Keratinocyte (primary cell): ENCODE measurements around the gene ATF6. TPM values are rescaled to one million over a fixed set of nuclear protein-coding genes. Genes with fewer than 3 reads are reported as not detected.

Source experiments
- DNase-seq: peaks from one replicate; pipeline ENCODE4 v3.0.0-alpha.2; 2011; ENCODE audit warnings: low read depth, missing footprints, low spot score
- FAIRE-seq: peaks from 2 replicates; lab custom pipeline; 2011; peaks lifted over from hg19 to GRCh38; lab: Jason Lieb, UNC
- H2AFZ ChIP-seq: 2 replicates; pipeline ENCODE4 v1.6.0; 2012; ENCODE audit warnings: low read length, control low read depth, inconsistent platforms; ENCODE audit not compliant: control insufficient read depth
- H3K27ac ChIP-seq: 2 replicates; pipeline ENCODE4 v1.5.1; 2011; ENCODE audit warnings: low read length; ENCODE audit not compliant: control insufficient read depth, insufficient read depth
- H3K27me3 ChIP-seq: 3 replicates; pipeline ENCODE4 v1.6.0; 2011; ENCODE audit warnings: low read length; ENCODE audit not compliant: control insufficient read depth, insufficient read depth; ENCODE audit errors: extremely low read depth
- H3K36me3 ChIP-seq, 2 experiments: 2 replicates in 1 of 2; 3 replicates in 1 of 2; pipeline ENCODE4 v1.5.1; 2011; ENCODE audit warnings: low read length in 2 of 2, mild to moderate bottlenecking in 1 of 2; ENCODE audit not compliant: control insufficient read depth in 2 of 2, insufficient read depth in 2 of 2; ENCODE audit errors: extremely low read depth in 1 of 2
- H3K4me1 ChIP-seq: 3 replicates; pipeline ENCODE4 v1.5.1; 2011; ENCODE audit warnings: low read length; ENCODE audit not compliant: control insufficient read depth, insufficient read depth; ENCODE audit errors: extremely low read depth
- H3K4me2 ChIP-seq: 3 replicates; pipeline ENCODE4 v1.6.0; 2011; ENCODE audit warnings: low read depth, low read length; ENCODE audit not compliant: control insufficient read depth, insufficient read depth; ENCODE audit errors: extremely low read depth
- H3K4me3 ChIP-seq, 3 experiments: fragments of 200-600 bp in 1 of 3; sonication (generic) in 1 of 3; 2 replicates in 2 of 3; 3 replicates in 1 of 3; pipeline ENCODE4 v1.5.1; 2011 to 2016; ENCODE audit warnings: low read length in 3 of 3, mild to moderate bottlenecking in 3 of 3, control low read depth in 2 of 3, inconsistent platforms in 1 of 3, low read depth in 1 of 3, mixed read lengths in 1 of 3, mixed run types in 1 of 3, moderate library complexity in 1 of 3; ENCODE audit not compliant: control insufficient read depth in 2 of 3, insufficient read depth in 2 of 3; ENCODE audit errors: extremely low read depth in 1 of 3
- H3K79me2 ChIP-seq: 2 replicates; pipeline ENCODE4 v1.6.0; 2012; ENCODE audit warnings: low read length; ENCODE audit not compliant: control insufficient read depth, insufficient read depth
- H3K9ac ChIP-seq: 3 replicates; pipeline ENCODE4 v1.6.0; 2011; ENCODE audit warnings: low read length; ENCODE audit not compliant: control insufficient read depth, insufficient read depth; ENCODE audit errors: extremely low read depth
- H3K9me1 ChIP-seq: 3 replicates; pipeline ENCODE4 v1.6.0; 2011; ENCODE audit warnings: low read length; ENCODE audit not compliant: control insufficient read depth, insufficient read depth; ENCODE audit errors: extremely low read depth
- H3K9me3 ChIP-seq: 2 replicates; pipeline ENCODE4 v1.5.1; 2012; ENCODE audit warnings: low read depth, low read length; ENCODE audit not compliant: control insufficient read depth
- H4K20me1 ChIP-seq: 3 replicates; pipeline ENCODE4 v1.6.0; 2011; ENCODE audit warnings: low read length; ENCODE audit not compliant: control insufficient read depth, insufficient read depth; ENCODE audit errors: extremely low read depth
- CTCF ChIP-seq, 3 experiments: IDR thresholded peaks in 1 of 3; conservative IDR thresholded peaks in 1 of 3; optimal IDR thresholded peaks in 1 of 3; 2 replicates in 2 of 3; 3 replicates in 1 of 3; pipeline versions ENCODE3 to v1.5.1; 2011; ENCODE audit warnings: low read length in 3 of 3, mild to moderate bottlenecking in 3 of 3, moderate library complexity in 2 of 3, control low read depth in 1 of 3, inconsistent platforms in 1 of 3; ENCODE audit not compliant: insufficient read depth in 2 of 3; ENCODE audit errors: extremely low read depth in 1 of 3
- EZH2 ChIP-seq: IDR thresholded peaks from one replicate; pipeline ENCODE4 v1.6.1; 2012; ENCODE audit warnings: inconsistent platforms, mild to moderate bottlenecking, low read length, moderate library complexity
- dilution Hi-C: fragments of 300-500 bp; cut with MboI; formaldehyde crosslinking; loops from one replicate; pipeline ENCODE4 v1.7.0; 2020; ENCODE audit warnings: low sequenced_read_pairs; ENCODE audit not compliant: extremely low pct_ligation_motif_present
- polyA plus RNA-seq, 5 experiments: library from polyadenylated mRNA; depleted of rRNA in 3 of 5; stranded (reverse) in 3 of 5; stranded (forward) in 1 of 5; unstranded in 1 of 5; fragments of >200 nt; gene quantifications; 1 replicate in 1 of 5; 2 replicates in 3 of 5; 3 replicates in 1 of 5; pipeline versions ENCODE4 v1.2.1 to v1.2.3, GENCODE V29; 2011 to 2012; ENCODE audit warnings: missing spikeins in 2 of 5, low read depth in 1 of 5, low replicate concordance in 1 of 5

ATF6 gene
- polyA plus RNA-seq, 1 donor (not counting 4 experiments of a cell fraction or from before 2014, with no cell fraction given) = 19.7 TPM

- FAIRE-seq = no peak
- peaks cover 22% of the 10 kb centered on the region for H3K4me1 ChIP-seq
These were observed 26.1 kb upstream of the ATF6 start for GRCh38 chr1:161739865-161740566.

GRCh38 chr1:161740921-161741320, 25.2 kb upstream of the ATF6 start:
- Histone ChIP-seq H3K4me1 (peaks cover 13% of the 10 kb centered on the region), H2AFZ (no peak overlapping the region), H3K4me3 (no peak overlapping the region), H3K4me2 (no peak overlapping the region), H3K9ac (no peak overlapping the region), H3K36me3 (no peaks in the 10 kb centered on the region), H3K9me3 (no peaks in the 10 kb centered on the region), H3K27me3 (no peaks in the 10 kb centered on the region), H3K27ac (no peak overlapping the region), H4K20me1 (no peaks in the 10 kb centered on the region), H3K79me2 (no peaks in the 10 kb centered on the region), H3K9me1 (no peaks in the 10 kb centered on the region)
- no peak for DNase-seq
- no peak for FAIRE-seq
- no peak for TF ChIP-seq EZH2
- no peak for TF ChIP-seq CTCF (optimal IDR thresholded peaks at IDR 0.05 in 1 of 3, IDR thresholded peaks at IDR 0.05 in 1 of 3, conservative IDR thresholded peaks at IDR 0.05 in 1 of 3; ENCODE audit: extremely low read depth in 1 of 3, insufficient read depth in 2 of 3, low read length in 3 of 3)
- dilution Hi-C loops = no loop called here

More at GRCh38 chr1:161739865-161740566, 26.1 kb upstream of the ATF6 start:
- Histone ChIP-seq H3K27me3 (no peaks in the 10 kb centered on the region), H4K20me1 (no peaks in the 10 kb centered on the region), H3K36me3 (no peaks in the 10 kb centered on the region), H3K4me2 (no peak overlapping the region), H2AFZ (no peak overlapping the region), H3K9ac (no peak overlapping the region), H3K9me1 (no peaks in the 10 kb centered on the region), H3K79me2 (no peaks in the 10 kb centered on the region), H3K27ac (no peak overlapping the region), H3K4me3 (no peak overlapping the region), H3K9me3 (no peaks in the 10 kb centered on the region)
- DNase-seq = no peak
- no peak for TF ChIP-seq EZH2
- TF ChIP-seq CTCF (optimal IDR thresholded peaks at IDR 0.05 in 1 of 3, IDR thresholded peaks at IDR 0.05 in 1 of 3, conservative IDR thresholded peaks at IDR 0.05 in 1 of 3; ENCODE audit: extremely low read depth in 1 of 3, insufficient read depth in 2 of 3, low read length in 3 of 3) = no peak
- dilution Hi-C loops = no loop called here
